Adipocyte (in vitro differentiated cells): Measurements from ENCODE around the gene NOS3.
"Not testable (repeated sequence)": the region's sequence is repeated elsewhere in the genome, so short reads cannot be mapped to it uniquely, and the experiment has no call there.

Experiments
- DNase-seq: peaks from one replicate; pipeline ENCODE4 v3.0.0-alpha.2; 2015; ENCODE audit warnings: low read depth
- H3K27me3 ChIP-seq: replicated peaks from 2 replicates; pipeline ENCODE4 v1.7.0; 2013; ENCODE audit warnings: mild to moderate bottlenecking, low read length, moderate library complexity; ENCODE audit not compliant: control insufficient read depth, insufficient read depth
- H3K36me3 ChIP-seq: 2 replicates; pipeline ENCODE4 v1.7.0; 2013; ENCODE audit warnings: low read length, mild to moderate bottlenecking, moderate library complexity; ENCODE audit not compliant: control insufficient read depth, insufficient read depth, severe bottlenecking
- H3K4me1 ChIP-seq: 2 replicates; pipeline ENCODE4 v1.7.0; 2013; ENCODE audit warnings: mild to moderate bottlenecking, low read length, moderate library complexity; ENCODE audit not compliant: control insufficient read depth, insufficient read depth
- H3K4me3 ChIP-seq: 2 replicates; pipeline ENCODE4 v1.7.0; 2013; ENCODE audit warnings: mild to moderate bottlenecking, low read length, moderate library complexity
- H3K9ac ChIP-seq: 2 replicates; pipeline ENCODE4 v1.7.0; 2013; ENCODE audit warnings: mild to moderate bottlenecking, low read length, moderate library complexity
- H3K9me3 ChIP-seq: 2 replicates; pipeline ENCODE4 v1.7.0; 2013; ENCODE audit warnings: mild to moderate bottlenecking, low read length, moderate library complexity; ENCODE audit not compliant: control insufficient read depth

Gene NOS3

GRCh38 chr7:151010037-151010306 is 19.2 kb downstream of the NOS3 start:
- Histone ChIP-seq H3K9ac (no peak overlapping the region), H3K4me3 (no peak overlapping the region), H3K4me1 (peaks cover 19% of the 10 kb centered on the region), H3K27me3 (peaks cover 12% of the 10 kb centered on the region), H3K9me3 (no peaks in the 10 kb centered on the region), H3K36me3 (no peaks in the 10 kb centered on the region)
- no peak for DNase-seq

- peaks cover 8% of the 10 kb centered on the region for H3K27me3 ChIP-seq
- DNase-seq: no peak
- H3K36me3 ChIP-seq: no peaks in the 10 kb centered on the region
- H3K9me3 ChIP-seq: no peaks in the 10 kb centered on the region
- no peak overlapping the region for H3K4me3 ChIP-seq
- peaks cover 19% of the 10 kb centered on the region for H3K4me1 ChIP-seq
- H3K9ac ChIP-seq: no peak overlapping the region
Observed at GRCh38 chr7:151010307-151011096, 19.7 kb downstream of the NOS3 start.

GRCh38 chr7:151011097-151011409 is 20.2 kb downstream of the NOS3 start:
- Histone ChIP-seq H3K36me3 (no peaks in the 10 kb centered on the region), H3K27me3 (peaks cover 5% of the 10 kb centered on the region), H3K9ac (no peak overlapping the region), H3K4me3 (no peak overlapping the region), H3K4me1 (peaks cover 19% of the 10 kb centered on the region), H3K9me3 (no peaks in the 10 kb centered on the region)
- DNase-seq: no peak

GRCh38 chr7:151011616-151012015 is 20.8 kb downstream of the NOS3 start:
- not testable (repeated sequence) for H3K36me3 ChIP-seq, H3K9me3 ChIP-seq, DNase-seq, H3K27me3 ChIP-seq, H3K4me3 ChIP-seq, H3K9ac ChIP-seq
- peaks cover 19% of the 10 kb centered on the region for H3K4me1 ChIP-seq

- peaks cover 19% of the 10 kb centered on the region for H3K4me1 ChIP-seq
- H3K9ac ChIP-seq: no peak overlapping the region
- no peak overlapping the region for H3K4me3 ChIP-seq
- peaks cover 9% of the 10 kb centered on the region for H3K27me3 ChIP-seq
- H3K36me3 ChIP-seq: no peaks in the 10 kb centered on the region
- H3K9me3 ChIP-seq: no peaks in the 10 kb centered on the region
- no peak for DNase-seq
Observed at GRCh38 chr7:151012031-151012692, 21.3 kb downstream of the NOS3 start.

GRCh38 chr7:151012911-151013347 is 22.1 kb downstream of the NOS3 start:
- Histone ChIP-seq H3K9me3 (no peaks in the 10 kb centered on the region), H3K9ac (no peak overlapping the region), H3K27me3 (peaks cover 17% of the 10 kb centered on the region), H3K4me3 (no peak overlapping the region), H3K36me3 (no peaks in the 10 kb centered on the region), H3K4me1 (peaks cover 19% of the 10 kb centered on the region)
- DNase-seq: peak; percentile 47

GRCh38 chr7:151013356-151013732 is 22.5 kb downstream of the NOS3 start:
- no peaks in the 10 kb centered on the region for H3K36me3 ChIP-seq
- H3K4me3 ChIP-seq: no peak overlapping the region
- no peaks in the 10 kb centered on the region for H3K9me3 ChIP-seq
- no peak overlapping the region for H3K9ac ChIP-seq
- H3K27me3 ChIP-seq: peaks cover 19% of the 10 kb centered on the region
- H3K4me1 ChIP-seq: peaks cover 20% of the 10 kb centered on the region
- no peak for DNase-seq

- Histone ChIP-seq H3K4me3 (peak overlapping the region; percentile 75), H3K9ac (peak overlapping the region; percentile 51), H3K9me3 (no peaks in the 10 kb centered on the region), H3K4me1 (peaks cover 25% of the 10 kb centered on the region), H3K36me3 (no peaks in the 10 kb centered on the region), H3K27me3 (peaks cover 21% of the 10 kb centered on the region)
- peak; percentile 63 for DNase-seq
Observed at GRCh38 chr7:151013733-151014497, 23.1 kb downstream of the NOS3 start.

GRCh38 chr7:151014950-151015349 is 24.1 kb downstream of the NOS3 start:
- Histone ChIP-seq H3K27me3 (peaks cover 21% of the 10 kb centered on the region), H3K9ac (no peak overlapping the region), H3K9me3 (no peaks in the 10 kb centered on the region), H3K4me1 (peaks cover 26% of the 10 kb centered on the region), H3K4me3 (no peak overlapping the region), H3K36me3 (no peaks in the 10 kb centered on the region)
- no peak for DNase-seq

- Histone ChIP-seq H3K4me3 (no peak overlapping the region), H3K27me3 (peaks cover 21% of the 10 kb centered on the region)
- DNase-seq: no peak
Observed at GRCh38 chr7:151015967-151016366, 25.1 kb downstream of the NOS3 start.

GRCh38 chr7:151016505-151016904 is 25.7 kb downstream of the NOS3 start:
- H3K27me3 ChIP-seq: peaks cover 21% of the 10 kb centered on the region
- DNase-seq: no peak

More at GRCh38 chr7:151015967-151016366, 25.1 kb downstream of the NOS3 start:
- Histone ChIP-seq H3K4me1 (peaks cover 25% of the 10 kb centered on the region), H3K36me3 (no peaks in the 10 kb centered on the region), H3K9me3 (no peaks in the 10 kb centered on the region), H3K9ac (no peak overlapping the region)

More at GRCh38 chr7:151016505-151016904, 25.7 kb downstream of the NOS3 start:
- no peaks in the 10 kb centered on the region for H3K9me3 ChIP-seq
- peaks cover 25% of the 10 kb centered on the region for H3K4me1 ChIP-seq
- H3K36me3 ChIP-seq: no peaks in the 10 kb centered on the region
- H3K9ac ChIP-seq: no peak overlapping the region
- H3K4me3 ChIP-seq: no peak overlapping the region
